H9 (cell line): ENCODE measurements around the gene PRUNE2. TPM values are rescaled to one million over a fixed set of nuclear protein-coding genes. Genes with fewer than 3 reads are reported as not detected.

Experiments
- DNase-seq: peaks from one replicate; pipeline ENCODE4 v3.0.0-alpha.2; 2017
- H2AFZ ChIP-seq: one replicate; pipeline ENCODE4 v1.6.1; 2013; ENCODE audit warnings: mild to moderate bottlenecking, low read length, control low read depth, moderate library complexity
- H2AK5ac ChIP-seq: 2 replicates; pipeline ENCODE4 v1.6.1; 2013; ENCODE audit warnings: low read length, control low read depth, mixed read lengths; ENCODE audit not compliant: insufficient read length
- H2BK120ac ChIP-seq: one replicate; pipeline ENCODE4 v1.6.1; 2013; ENCODE audit warnings: low read depth, mild to moderate bottlenecking, low read length, control low read depth, inconsistent platforms; ENCODE audit not compliant: poor library complexity, severe bottlenecking
- H2BK12ac ChIP-seq: 2 replicates; pipeline ENCODE4 v1.6.1; 2013; ENCODE audit warnings: low read length, control low read depth, mixed read lengths, low read depth; ENCODE audit not compliant: insufficient read length
- H2BK15ac ChIP-seq: 2 replicates; pipeline ENCODE4 v1.6.1; 2013; ENCODE audit warnings: low read depth, low read length, control low read depth
- H2BK20ac ChIP-seq: one replicate; pipeline ENCODE4 v1.6.1; 2013; ENCODE audit warnings: low read depth, mild to moderate bottlenecking, low read length, control low read depth, inconsistent platforms; ENCODE audit not compliant: poor library complexity, severe bottlenecking
- H2BK5ac ChIP-seq: 2 replicates; pipeline ENCODE4 v1.6.1; 2013; ENCODE audit warnings: low read length, control low read depth, mixed read lengths; ENCODE audit not compliant: insufficient read length
- H3K14ac ChIP-seq: 2 replicates; pipeline ENCODE4 v1.6.1; 2013; ENCODE audit warnings: low read length, control low read depth; ENCODE audit not compliant: insufficient read depth
- H3K18ac ChIP-seq: 2 replicates; pipeline ENCODE4 v1.6.1; 2013; ENCODE audit warnings: low read depth, mild to moderate bottlenecking, mixed read lengths, low read length, control low read depth; ENCODE audit not compliant: insufficient read length
- H3K23ac ChIP-seq: 2 replicates; pipeline ENCODE4 v1.6.1; 2013; ENCODE audit warnings: low read length, control low read depth, mixed read lengths, low read depth; ENCODE audit not compliant: insufficient read length
- H3K23me2 ChIP-seq: 2 replicates; pipeline ENCODE4 v1.6.1; 2013; ENCODE audit warnings: low read depth, mild to moderate bottlenecking, mixed read lengths, low read length, control low read depth; ENCODE audit not compliant: insufficient read length, poor library complexity, severe bottlenecking
- H3K27ac ChIP-seq: 2 replicates; pipeline ENCODE4 v1.5.1; 2013; ENCODE audit warnings: low read length, control low read depth, mixed read lengths, low read depth; ENCODE audit not compliant: insufficient read length
- H3K27me3 ChIP-seq: 2 replicates; pipeline ENCODE4 v1.6.1; 2013; ENCODE audit warnings: low read length, control low read depth, inconsistent platforms; ENCODE audit not compliant: insufficient read depth
- H3K4ac ChIP-seq: 2 replicates; pipeline ENCODE4 v1.6.1; 2013; ENCODE audit warnings: low read depth, mild to moderate bottlenecking, control low read depth, inconsistent platforms, low read length, moderate library complexity
- H3K4me1 ChIP-seq: 2 replicates; pipeline ENCODE4 v1.6.1; 2013; ENCODE audit warnings: low read length, control low read depth, inconsistent platforms; ENCODE audit not compliant: insufficient read depth
- H3K4me2 ChIP-seq: 2 replicates; pipeline ENCODE4 v1.6.1; 2013; ENCODE audit warnings: low read length, control low read depth, mixed read lengths; ENCODE audit not compliant: insufficient read length, insufficient read depth
- H3K56ac ChIP-seq: 2 replicates; pipeline ENCODE4 v1.6.1; 2013; ENCODE audit warnings: low read depth, mild to moderate bottlenecking, mixed read lengths, low read length, control low read depth; ENCODE audit not compliant: insufficient read length
- H3K79me1 ChIP-seq: 2 replicates; pipeline ENCODE4 v1.6.1; 2013; ENCODE audit warnings: low read depth, mild to moderate bottlenecking, moderate library complexity, low read length, control low read depth, inconsistent platforms; ENCODE audit not compliant: insufficient read depth, poor library complexity, severe bottlenecking
- H3K79me2 ChIP-seq: 2 replicates; pipeline ENCODE4 v1.6.1; 2013; ENCODE audit warnings: low read length, control low read depth, inconsistent platforms; ENCODE audit not compliant: insufficient read depth
- H3K9ac ChIP-seq: 2 replicates; pipeline ENCODE4 v1.6.1; 2013; ENCODE audit warnings: low read length, control low read depth, mixed read lengths; ENCODE audit not compliant: insufficient read length; ENCODE audit errors: extremely low read depth
- H3K9me3 ChIP-seq: one replicate; pipeline ENCODE4 v1.6.1; 2013; ENCODE audit warnings: low read depth, low read length, inconsistent platforms; ENCODE audit not compliant: control insufficient read depth
- H3T11ph ChIP-seq: one replicate; pipeline ENCODE4 v1.6.1; 2013; ENCODE audit warnings: mild to moderate bottlenecking, low read length, control low read depth, inconsistent platforms
- H4K20me1 ChIP-seq: one replicate; pipeline ENCODE4 v1.6.1; 2013; ENCODE audit not compliant: control insufficient read depth, insufficient read length, insufficient read depth
- H4K5ac ChIP-seq: 2 replicates; pipeline ENCODE4 v1.6.1; 2013; ENCODE audit warnings: low read depth, mild to moderate bottlenecking, mixed read lengths, low read length, control low read depth; ENCODE audit not compliant: insufficient read length
- H4K8ac ChIP-seq: replicated peaks from 2 replicates; pipeline ENCODE4 v1.6.1; 2013; ENCODE audit warnings: low read length, control low read depth, mixed read lengths, low read depth; ENCODE audit not compliant: insufficient read length
- H4K91ac ChIP-seq: 2 replicates; pipeline ENCODE4 v1.6.1; 2013; ENCODE audit warnings: low read depth, mild to moderate bottlenecking, moderate library complexity, mixed read lengths, low read length, control low read depth; ENCODE audit not compliant: insufficient read length
- H3K27ac Mint-ChIP-seq, 3 experiments: 2 replicates in 2 of 3; 3 replicates in 1 of 3; pipeline ENCODE4 v1.8.0; 2020 to 2021; ENCODE audit warnings: mixed read lengths in 3 of 3, mild to moderate bottlenecking in 1 of 3, moderate library complexity in 1 of 3
- H3K27me3 Mint-ChIP-seq: 2 replicates; pipeline ENCODE4 v1.8.0; 2021; ENCODE audit warnings: low read depth, mild to moderate bottlenecking, moderate library complexity, mixed read lengths
- H3K36me3 Mint-ChIP-seq, 3 experiments: 2 replicates in 2 of 3; 3 replicates in 1 of 3; pipeline ENCODE4 v1.8.0; 2020 to 2021; ENCODE audit warnings: low read depth in 3 of 3, mixed read lengths in 3 of 3; ENCODE audit not compliant: insufficient read depth in 1 of 3
- H3K4me1 Mint-ChIP-seq, 2 experiments: 2 replicates each; pipeline ENCODE4 v1.8.0; 2020; ENCODE audit warnings: mixed read lengths in 2 of 2
- H3K4me3 Mint-ChIP-seq, 2 experiments: 2 replicates in 1 of 2; 3 replicates in 1 of 2; pipeline ENCODE4 v1.8.0; 2020 to 2021; ENCODE audit warnings: mild to moderate bottlenecking in 2 of 2, mixed read lengths in 2 of 2, moderate library complexity in 1 of 2
- H3K9me3 Mint-ChIP-seq, 2 experiments: 2 replicates in 1 of 2; 3 replicates in 1 of 2; pipeline ENCODE4 v1.8.0; 2020; ENCODE audit warnings: mild to moderate bottlenecking in 2 of 2, mixed read lengths in 2 of 2, moderate library complexity in 1 of 2
- CTCF ChIP-seq: fragments of 200-600 bp; sonication (generic); conservative IDR thresholded peaks from 3 replicates; pipeline ENCODE4 v1.8.0; 2021; ENCODE audit warnings: antibody characterized with exemption, mild to moderate bottlenecking
- WGBS: extraction: QIAGEN DNeasy Blood & Tissue Kit; methylation state at CpG from one replicate; pipeline ENCODE4 v1.1.7; 2013; ENCODE audit warnings: missing lambda C conversion rate, low lambda C conversion rate, mixed read lengths; ENCODE audit not compliant: insufficient read length; ENCODE audit errors: extremely low coverage; 5-methylcytosine and 5-hydroxymethylcytosine counted together
- total RNA-seq: library from RNA; stranded (reverse); gene quantifications from 2 replicates; pipeline ENCODE4 v1.2.1, GENCODE V29; 2021

The PRUNE2 gene
- total RNA-seq, 1 experiment from 2014 or later, result 12.1 TPM

GRCh38 chr9:76927540-76928240, 21.8 kb upstream of the PRUNE2 start:
- Histone ChIP-seq H4K8ac (no peak overlapping the region), H2BK5ac (no peak overlapping the region), H3K79me2 (no peaks in the 10 kb centered on the region), H3K4me2 (no peak overlapping the region), H3K27ac (no peak overlapping the region), H3K9ac (no peak overlapping the region), H3K18ac (no peak overlapping the region), H4K91ac (no peak overlapping the region), H3T11ph (no peak overlapping the region), H3K4me1 (no peaks in the 10 kb centered on the region), H2BK15ac (no peak overlapping the region), H3K79me1 (no peaks in the 10 kb centered on the region), H3K23me2 (no peaks in the 10 kb centered on the region), H2AK5ac (no peak overlapping the region), H4K20me1 (no peaks in the 10 kb centered on the region), H2AFZ (no peak overlapping the region), H3K23ac (no peak overlapping the region), H3K27me3 (no peaks in the 10 kb centered on the region), H2BK20ac (no peak overlapping the region), H2BK120ac (no peak overlapping the region), H3K56ac (no peak overlapping the region), H2BK12ac (no peak overlapping the region), H3K14ac (no peak overlapping the region), H3K4ac (no peak overlapping the region), H3K9me3 (no peaks in the 10 kb centered on the region), H4K5ac (no peak overlapping the region)
- peaks cover 0 to 2% (median 0%) of the 10 kb centered on the region in 3 experiments; a peak in 3 of 7 replicates for H3K36me3 Mint-ChIP-seq
- 100% methylated on average over 1 of the region's 5 CpGs for WGBS
- peaks cover 0 to 7% of the 10 kb centered on the region in 2 experiments; a peak in 3 of 5 replicates for H3K9me3 Mint-ChIP-seq
- no peak overlapping the region for H3K27ac Mint-ChIP-seq
- peaks cover 0 to 6% of the 10 kb centered on the region in 2 experiments; a peak in 1 of 4 replicates for H3K4me1 Mint-ChIP-seq
- DNase-seq, result no peak
- no peak for TF ChIP-seq CTCF
- no peaks in the 10 kb centered on the region for H3K27me3 Mint-ChIP-seq
- no peak overlapping the region for H3K4me3 Mint-ChIP-seq
